ENCODE measurements around the gene NUP205. TPM values are rescaled to one million over a fixed set of nuclear protein-coding genes. Genes with fewer than 3 reads are reported as not detected.

Gene NUP205
- total and polyA plus RNA-seq, 2 of the 13 experiments (the other 11 are each of a cell fraction or from before 2014, with no cell fraction given), result 46.2 to 87.2 TPM

DNA sequence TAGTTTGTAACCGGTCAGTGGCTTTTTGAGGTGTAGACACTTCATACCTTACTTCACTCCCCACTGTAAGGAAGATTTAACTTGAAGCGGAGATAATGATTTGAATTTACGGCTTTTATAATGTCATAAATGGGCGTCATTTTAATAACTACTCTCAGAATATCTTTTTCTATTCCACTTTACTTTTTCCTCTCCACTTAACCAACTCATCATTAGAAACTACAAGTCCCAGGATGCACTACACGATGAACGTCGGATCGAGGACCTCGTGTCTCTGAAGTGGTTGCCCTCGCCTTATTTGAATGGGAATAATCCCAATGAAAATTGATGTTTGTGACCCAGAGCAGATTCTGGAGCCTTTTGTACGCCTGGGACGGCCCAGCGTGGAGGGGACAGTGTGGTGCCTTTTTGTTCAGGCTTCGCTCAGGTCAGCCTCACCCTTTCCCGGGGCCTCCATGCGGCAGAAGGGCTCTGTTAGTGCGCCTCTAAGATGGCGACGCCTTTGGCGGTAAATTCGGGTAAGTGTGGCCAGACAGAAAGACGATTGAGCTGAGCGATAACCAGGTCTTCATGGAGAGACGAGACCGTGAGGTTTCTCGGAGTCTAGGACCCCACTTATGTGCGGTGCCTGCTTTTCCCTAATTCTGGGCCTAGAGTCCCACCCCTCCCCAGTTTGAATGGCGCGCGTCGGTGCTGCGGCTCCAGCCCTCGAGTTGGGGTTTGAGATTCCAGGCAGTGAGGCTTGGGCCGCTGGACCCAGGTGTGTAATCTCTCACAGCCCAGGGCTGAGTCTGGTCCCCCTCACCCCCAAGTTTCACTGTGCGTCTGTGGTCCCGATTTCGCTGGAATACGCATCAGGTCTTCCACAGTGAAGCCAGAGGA is at the start of gene NUP205 (continued):
- TF ChIP-seq FOXA1 (IDR thresholded peaks at IDR 0.05) (no peak), FOXA1 (CRISPR knock-in tag; IDR thresholded peaks at IDR 0.05) (no peak), ZNF382 (CRISPR knock-in tag; IDR thresholded peaks at IDR 0.05; ENCODE audit: borderline replicate concordance) (no peak), ONECUT2 (CRISPR knock-in tag; IDR thresholded peaks at IDR 0.05) (no peak), ZBTB3 (CRISPR knock-in tag; IDR thresholded peaks at IDR 0.05; ENCODE audit: borderline replicate concordance, low read depth) (no peak), HDAC1 (CRISPR knock-in tag; IDR thresholded peaks at IDR 0.05) (peak; percentile 77), AGO1 (IDR thresholded peaks at IDR 0.05; ENCODE audit: low read depth, low read length, poor library complexity, severe bottlenecking) (no peak), SAP130 (CRISPR knock-in tag; IDR thresholded peaks at IDR 0.05; ENCODE audit: low read depth) (peak; percentile 88), ERF (CRISPR knock-in tag; IDR thresholded peaks at IDR 0.05) (peak; percentile 52; the same call in 1 of the 2 replicates), NRL (CRISPR knock-in tag; IDR thresholded peaks at IDR 0.05; ENCODE audit: borderline replicate concordance) (peak; percentile 91), HMG20A (CRISPR knock-in tag; IDR thresholded peaks at IDR 0.05; ENCODE audit: borderline replicate concordance) (no peak), ZKSCAN8 (CRISPR knock-in tag; IDR thresholded peaks at IDR 0.05; ENCODE audit: borderline replicate concordance) (peak; percentile 49; the same call in 1 of the 2 replicates), ZNF7 (CRISPR knock-in tag; IDR thresholded peaks at IDR 0.05) (no peak), MIER2 (CRISPR knock-in tag; IDR thresholded peaks at IDR 0.05) (peak; percentile 77), DNMT3B (CRISPR knock-in tag; conservative IDR thresholded peaks at IDR 0.05) (0 out of 2 replicates have a peak, but pooled peaks have one; percentile 25), RFX3 (CRISPR knock-in tag; IDR thresholded peaks at IDR 0.05) (no peak)
- TF ChIP-seq, protein P1, sequence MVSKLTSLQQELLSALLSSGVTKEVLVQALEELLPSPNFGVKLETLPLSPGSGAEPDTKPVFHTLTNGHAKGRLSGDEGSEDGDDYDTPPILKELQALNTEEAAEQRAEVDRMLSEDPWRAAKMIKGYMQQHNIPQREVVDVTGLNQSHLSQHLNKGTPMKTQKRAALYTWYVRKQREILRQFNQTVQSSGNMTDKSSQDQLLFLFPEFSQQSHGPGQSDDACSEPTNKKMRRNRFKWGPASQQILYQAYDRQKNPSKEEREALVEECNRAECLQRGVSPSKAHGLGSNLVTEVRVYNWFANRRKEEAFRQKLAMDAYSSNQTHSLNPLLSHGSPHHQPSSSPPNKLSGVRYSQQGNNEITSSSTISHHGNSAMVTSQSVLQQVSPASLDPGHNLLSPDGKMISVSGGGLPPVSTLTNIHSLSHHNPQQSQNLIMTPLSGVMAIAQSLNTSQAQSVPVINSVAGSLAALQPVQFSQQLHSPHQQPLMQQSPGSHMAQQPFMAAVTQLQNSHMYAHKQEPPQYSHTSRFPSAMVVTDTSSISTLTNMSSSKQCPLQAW (CRISPR knock-in tag; IDR thresholded peaks at IDR 0.05), result peak; percentile 82; the same call in 1 of the 2 replicates
- TF ChIP-seq, protein P2, sequence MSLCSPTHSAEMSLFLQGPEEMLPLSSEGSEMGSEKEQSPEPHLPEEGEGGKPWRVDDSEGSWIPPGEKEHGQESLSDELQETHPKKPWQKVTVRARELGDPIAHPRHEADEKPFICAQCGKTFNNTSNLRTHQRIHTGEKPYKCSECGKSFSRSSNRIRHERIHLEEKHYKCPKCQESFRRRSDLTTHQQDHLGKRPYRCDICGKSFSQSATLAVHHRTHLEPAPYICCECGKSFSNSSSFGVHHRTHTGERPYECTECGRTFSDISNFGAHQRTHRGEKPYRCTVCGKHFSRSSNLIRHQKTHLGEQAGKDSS (CRISPR knock-in tag; IDR thresholded peaks at IDR 0.05; ENCODE audit: borderline replicate concordance, low read depth), result no peak; the same call in 1 of the 2 replicates
- TF ChIP-seq, protein P3, sequence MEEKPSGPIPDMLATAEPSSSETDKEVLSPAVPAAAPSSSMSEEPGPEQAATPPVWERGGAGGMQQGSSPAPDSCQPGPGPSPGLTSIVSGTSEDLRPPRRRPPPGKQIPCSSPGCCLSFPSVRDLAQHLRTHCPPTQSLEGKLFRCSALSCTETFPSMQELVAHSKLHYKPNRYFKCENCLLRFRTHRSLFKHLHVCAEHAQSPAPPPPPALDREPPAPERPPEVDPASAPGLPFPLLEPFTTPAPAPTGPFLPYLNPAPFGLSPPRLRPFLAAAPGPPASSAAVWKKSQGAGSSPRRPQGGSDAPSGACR (CRISPR knock-in tag; IDR thresholded peaks at IDR 0.05), result peak; percentile 26; the same call in 1 of the 2 replicates
- TF ChIP-seq, protein P4, sequence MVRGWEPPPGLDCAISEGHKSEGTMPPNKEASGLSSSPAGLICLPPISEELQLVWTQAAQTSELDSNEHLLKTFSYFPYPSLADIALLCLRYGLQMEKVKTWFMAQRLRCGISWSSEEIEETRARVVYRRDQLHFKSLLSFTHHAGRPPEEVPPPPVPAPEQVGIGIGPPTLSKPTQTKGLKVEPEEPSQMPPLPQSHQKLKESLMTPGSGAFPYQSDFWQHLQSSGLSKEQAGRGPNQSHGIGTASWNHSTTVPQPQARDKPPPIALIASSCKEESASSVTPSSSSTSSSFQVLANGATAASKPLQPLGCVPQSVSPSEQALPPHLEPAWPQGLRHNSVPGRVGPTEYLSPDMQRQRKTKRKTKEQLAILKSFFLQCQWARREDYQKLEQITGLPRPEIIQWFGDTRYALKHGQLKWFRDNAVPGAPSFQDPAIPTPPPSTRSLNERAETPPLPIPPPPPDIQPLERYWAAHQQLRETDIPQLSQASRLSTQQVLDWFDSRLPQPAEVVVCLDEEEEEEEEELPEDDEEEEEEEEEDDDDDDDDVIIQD (CRISPR knock-in tag; IDR thresholded peaks at IDR 0.05; ENCODE audit: low read depth), result 0 out of 2 replicates have a peak, but pooled peaks have one; percentile 26
- TF ChIP-seq, protein P5, sequence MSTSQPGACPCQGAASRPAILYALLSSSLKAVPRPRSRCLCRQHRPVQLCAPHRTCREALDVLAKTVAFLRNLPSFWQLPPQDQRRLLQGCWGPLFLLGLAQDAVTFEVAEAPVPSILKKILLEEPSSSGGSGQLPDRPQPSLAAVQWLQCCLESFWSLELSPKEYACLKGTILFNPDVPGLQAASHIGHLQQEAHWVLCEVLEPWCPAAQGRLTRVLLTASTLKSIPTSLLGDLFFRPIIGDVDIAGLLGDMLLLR (CRISPR knock-in tag; IDR thresholded peaks at IDR 0.05), result peak; percentile 72; the same call in 1 of the 2 replicates
- TF ChIP-seq, protein P6, sequence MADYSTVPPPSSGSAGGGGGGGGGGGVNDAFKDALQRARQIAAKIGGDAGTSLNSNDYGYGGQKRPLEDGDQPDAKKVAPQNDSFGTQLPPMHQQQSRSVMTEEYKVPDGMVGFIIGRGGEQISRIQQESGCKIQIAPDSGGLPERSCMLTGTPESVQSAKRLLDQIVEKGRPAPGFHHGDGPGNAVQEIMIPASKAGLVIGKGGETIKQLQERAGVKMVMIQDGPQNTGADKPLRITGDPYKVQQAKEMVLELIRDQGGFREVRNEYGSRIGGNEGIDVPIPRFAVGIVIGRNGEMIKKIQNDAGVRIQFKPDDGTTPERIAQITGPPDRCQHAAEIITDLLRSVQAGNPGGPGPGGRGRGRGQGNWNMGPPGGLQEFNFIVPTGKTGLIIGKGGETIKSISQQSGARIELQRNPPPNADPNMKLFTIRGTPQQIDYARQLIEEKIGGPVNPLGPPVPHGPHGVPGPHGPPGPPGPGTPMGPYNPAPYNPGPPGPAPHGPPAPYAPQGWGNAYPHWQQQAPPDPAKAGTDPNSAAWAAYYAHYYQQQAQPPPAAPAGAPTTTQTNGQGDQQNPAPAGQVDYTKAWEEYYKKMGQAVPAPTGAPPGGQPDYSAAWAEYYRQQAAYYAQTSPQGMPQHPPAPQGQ (CRISPR knock-in tag; IDR thresholded peaks at IDR 0.05; ENCODE audit: borderline replicate concordance), result no peak

Measured in HepG2 (cell line).